Bronchial epithelial cell (primary cell): ENCODE results near the gene CERS1. TPM values are rescaled to one million over a fixed set of nuclear protein-coding genes. Genes with fewer than 3 reads are reported as not detected.

Experiments used
- DNase-seq: peaks from one replicate; pipeline ENCODE4 v3.0.0-alpha.2; 2010; ENCODE audit warnings: low read depth
- FAIRE-seq: peaks from 2 replicates; lab custom pipeline; 2011; peaks lifted over from hg19 to GRCh38; lab: Jason Lieb, UNC
- H3K27me3 ChIP-seq: 2 replicates; pipeline ENCODE4 v1.5.1; 2011; ENCODE audit warnings: low read length; ENCODE audit not compliant: control insufficient read depth, insufficient read depth
- H3K36me3 ChIP-seq: 2 replicates; pipeline ENCODE4 v1.5.1; 2011; ENCODE audit warnings: low read length; ENCODE audit not compliant: control insufficient read depth, insufficient read depth
- H3K4me3 ChIP-seq: 2 replicates; pipeline ENCODE4 v1.5.1; 2011; ENCODE audit warnings: mild to moderate bottlenecking, low read depth, low read length, control low read depth
- total RNA-seq: library from RNA; depleted of rRNA; stranded (reverse); fragments of >200 nt; gene quantifications from 2 replicates; pipeline ENCODE4 v1.2.1, GENCODE V29; 2014
- TF ChIP-seq, protein P1 (sequence below): IDR thresholded peaks from 2 replicates; pipeline ENCODE4 v1.5.1; 2011; ENCODE audit warnings: mild to moderate bottlenecking, moderate library complexity, low read length, control low read depth, inconsistent platforms; ENCODE audit not compliant: insufficient read depth, severe bottlenecking

CERS1 gene, protein sequence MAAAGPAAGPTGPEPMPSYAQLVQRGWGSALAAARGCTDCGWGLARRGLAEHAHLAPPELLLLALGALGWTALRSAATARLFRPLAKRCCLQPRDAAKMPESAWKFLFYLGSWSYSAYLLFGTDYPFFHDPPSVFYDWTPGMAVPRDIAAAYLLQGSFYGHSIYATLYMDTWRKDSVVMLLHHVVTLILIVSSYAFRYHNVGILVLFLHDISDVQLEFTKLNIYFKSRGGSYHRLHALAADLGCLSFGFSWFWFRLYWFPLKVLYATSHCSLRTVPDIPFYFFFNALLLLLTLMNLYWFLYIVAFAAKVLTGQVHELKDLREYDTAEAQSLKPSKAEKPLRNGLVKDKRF
- total RNA-seq, result 0.13 and 0.26 TPM in 2 replicates

DNA sequence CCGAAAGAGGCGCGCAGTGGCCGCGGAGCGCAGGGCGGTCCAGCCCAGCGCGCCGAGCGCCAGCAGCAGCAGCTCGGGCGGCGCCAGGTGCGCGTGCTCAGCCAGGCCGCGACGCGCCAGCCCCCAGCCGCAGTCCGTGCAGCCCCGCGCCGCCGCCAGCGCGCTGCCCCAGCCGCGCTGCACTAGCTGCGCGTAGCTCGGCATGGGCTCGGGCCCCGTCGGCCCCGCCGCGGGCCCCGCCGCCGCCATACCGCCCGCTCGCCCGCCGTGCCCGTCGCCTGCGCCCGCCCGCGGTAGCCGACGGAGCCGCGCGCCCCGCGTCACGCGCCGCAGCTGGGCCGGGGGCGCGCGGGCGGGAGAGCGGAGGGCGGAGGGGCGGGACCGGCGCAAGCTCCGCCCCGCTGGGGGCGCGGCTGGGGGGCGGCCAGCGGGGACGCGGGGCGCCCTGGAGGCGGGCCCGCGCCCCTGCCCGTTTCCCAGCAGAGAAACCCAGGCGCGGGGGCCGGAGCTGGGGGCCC, at the start of gene CERS1:
TSS of gene CERS1 (minus strand) at position 335 of the 518 bp plus-strand sequence. CDS start at position 249, 86 bp downstream.
- FAIRE-seq (no peak), DNase-seq (no peak)
- TF ChIP-seq, protein P1, sequence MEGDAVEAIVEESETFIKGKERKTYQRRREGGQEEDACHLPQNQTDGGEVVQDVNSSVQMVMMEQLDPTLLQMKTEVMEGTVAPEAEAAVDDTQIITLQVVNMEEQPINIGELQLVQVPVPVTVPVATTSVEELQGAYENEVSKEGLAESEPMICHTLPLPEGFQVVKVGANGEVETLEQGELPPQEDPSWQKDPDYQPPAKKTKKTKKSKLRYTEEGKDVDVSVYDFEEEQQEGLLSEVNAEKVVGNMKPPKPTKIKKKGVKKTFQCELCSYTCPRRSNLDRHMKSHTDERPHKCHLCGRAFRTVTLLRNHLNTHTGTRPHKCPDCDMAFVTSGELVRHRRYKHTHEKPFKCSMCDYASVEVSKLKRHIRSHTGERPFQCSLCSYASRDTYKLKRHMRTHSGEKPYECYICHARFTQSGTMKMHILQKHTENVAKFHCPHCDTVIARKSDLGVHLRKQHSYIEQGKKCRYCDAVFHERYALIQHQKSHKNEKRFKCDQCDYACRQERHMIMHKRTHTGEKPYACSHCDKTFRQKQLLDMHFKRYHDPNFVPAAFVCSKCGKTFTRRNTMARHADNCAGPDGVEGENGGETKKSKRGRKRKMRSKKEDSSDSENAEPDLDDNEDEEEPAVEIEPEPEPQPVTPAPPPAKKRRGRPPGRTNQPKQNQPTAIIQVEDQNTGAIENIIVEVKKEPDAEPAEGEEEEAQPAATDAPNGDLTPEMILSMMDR, result no peak
- Histone ChIP-seq H3K4me3 (peak within 1 kb of the TSS; percentile 25), H3K36me3 (peaks cover 3% of the 10 kb centered on the region), H3K27me3 (peaks cover 10% of the 10 kb centered on the region)

DNA sequence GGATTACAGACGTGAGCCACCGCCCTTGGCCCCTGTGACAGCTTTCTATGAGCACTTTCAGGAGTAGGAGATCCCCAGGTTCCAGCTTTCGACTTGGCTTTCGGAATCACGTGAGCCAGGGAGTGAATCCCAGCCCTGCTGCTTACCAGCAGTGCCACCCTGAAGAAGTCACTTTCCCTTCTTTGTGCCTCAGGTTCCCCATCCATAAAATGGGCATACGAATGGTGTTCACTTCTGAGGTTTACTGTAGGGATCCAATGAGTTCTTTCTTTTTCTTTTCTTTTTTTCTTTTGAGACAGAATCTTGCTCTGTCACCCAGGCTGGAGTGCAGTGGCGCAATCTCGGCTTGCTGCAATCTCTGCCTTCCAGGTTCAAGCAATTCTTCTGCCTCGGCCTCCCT, 49.3 kb upstream of the CERS1 start:
- Histone ChIP-seq H3K36me3 (no peaks in the 10 kb centered on the region), H3K27me3 (no peaks in the 10 kb centered on the region), H3K4me3 (no peak overlapping the region)
- DNase-seq (no peak), FAIRE-seq (no peak)
- TF ChIP-seq, protein P1, result no peak

DNA sequence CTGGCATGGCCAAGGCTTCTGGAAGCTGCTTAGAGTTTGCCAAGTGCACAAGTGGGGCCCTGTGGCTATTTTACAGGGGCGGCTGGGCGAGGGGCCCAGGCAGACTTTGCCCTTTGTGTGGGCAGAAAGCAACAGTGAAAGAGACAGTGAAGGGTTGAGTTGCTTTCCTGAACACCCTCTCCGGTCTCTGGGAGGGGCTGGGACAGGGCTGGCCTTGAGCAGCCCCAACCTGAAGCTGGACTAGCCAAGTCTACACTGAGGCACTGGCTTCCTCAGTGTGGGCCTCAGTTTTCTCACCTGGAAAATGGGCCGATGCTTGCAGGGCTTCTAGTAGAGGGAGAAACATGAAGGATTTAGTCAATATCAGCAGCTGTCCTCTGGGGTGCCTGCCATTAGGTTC, 47.5 kb upstream of the CERS1 start:
- TF ChIP-seq, protein P1, result no peak
- FAIRE-seq (no peak), DNase-seq (no peak)
- Histone ChIP-seq H3K36me3 (peaks cover 6% of the 10 kb centered on the region), H3K27me3 (no peaks in the 10 kb centered on the region), H3K4me3 (no peak overlapping the region)

DNA sequence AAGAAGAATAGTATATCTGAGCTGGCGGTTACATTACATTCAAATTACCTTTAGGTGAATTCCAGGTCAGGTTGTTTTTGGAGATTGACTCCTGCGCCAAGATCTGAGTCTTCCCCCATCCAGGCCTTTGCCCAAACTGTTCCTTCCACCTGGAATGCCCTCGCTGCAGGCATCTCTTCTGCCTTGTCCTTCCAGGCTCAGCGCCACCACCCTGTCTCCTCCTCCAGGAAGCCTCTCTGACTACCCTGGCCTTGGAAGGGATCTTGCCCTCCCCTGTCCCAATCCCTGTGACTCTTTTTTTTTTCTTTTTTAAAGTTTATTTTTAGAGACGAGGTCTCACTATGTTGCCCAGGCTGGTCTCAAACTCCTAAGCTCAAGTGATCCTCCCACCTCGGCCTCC, 46.7 kb upstream of the CERS1 start:
- Histone ChIP-seq H3K27me3 (no peaks in the 10 kb centered on the region), H3K4me3 (no peak overlapping the region), H3K36me3 (peaks cover 10% of the 10 kb centered on the region)
- DNase-seq (no peak), FAIRE-seq (no peak)
- TF ChIP-seq, protein P1, result no peak

DNA sequence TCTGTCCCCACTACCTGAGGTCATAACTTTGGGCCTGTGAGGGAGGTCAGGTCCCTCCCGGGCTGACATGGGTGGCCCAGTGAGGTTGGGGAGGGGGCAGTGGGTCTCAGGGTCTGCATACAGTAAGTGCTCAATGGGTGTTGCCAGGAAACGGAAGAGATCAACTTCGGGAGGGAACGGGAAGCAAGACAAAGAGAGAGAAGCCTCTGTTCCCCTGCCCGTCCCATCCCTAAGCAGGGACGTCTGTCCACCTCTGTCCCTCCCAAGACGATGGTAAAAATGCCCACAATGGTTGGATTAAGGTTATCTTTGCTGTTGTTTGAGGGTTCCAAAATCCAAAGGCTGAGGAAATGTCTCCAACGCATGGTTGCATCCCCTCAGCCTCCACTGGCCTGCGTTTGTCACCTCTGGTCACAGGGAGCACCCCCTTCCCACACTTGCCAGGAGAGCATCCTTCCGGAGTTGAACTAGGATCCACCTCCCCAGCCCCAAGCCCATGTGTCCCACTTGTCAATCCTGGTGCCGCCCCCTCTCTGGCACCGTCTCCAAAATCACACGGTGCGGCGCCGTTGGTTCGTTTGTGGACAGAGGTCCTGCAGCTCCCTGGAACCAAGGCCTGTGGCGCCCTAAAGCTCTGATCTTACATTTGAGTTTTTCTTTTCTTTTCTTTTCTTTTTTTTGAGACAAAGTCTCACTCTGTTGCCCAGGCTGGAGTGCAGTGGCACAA, 45.8 kb upstream of the CERS1 start:
- Histone ChIP-seq H3K27me3 (no peaks in the 10 kb centered on the region), H3K36me3 (peaks cover 12% of the 10 kb centered on the region), H3K4me3 (peak overlapping the region; percentile 22)
- FAIRE-seq (no peak), DNase-seq (no peak)
- TF ChIP-seq, protein P1, result no peak
